ENCODE data around the gene NIM1K.

- TF ChIP-seq CTCF (IDR thresholded peaks at IDR 0.05; ENCODE audit: low read depth, low read length) = no peak
- no peak for TF ChIP-seq EZH2phosphoT487 (IDR thresholded peaks at IDR 0.05; ENCODE audit: low read depth)
These were observed 43.6 kb upstream of the NIM1K start for GRCh38 chr5:43148417-43148816.

Measured in OCI-LY3 (cell line).